Transverse colon (tissue), 4 donors: Measurements from ENCODE around the gene MARCKSL1.

Experiments
- CTCF ChIP-seq, 5 experiments: fragments of 200-600 bp in 3 of 5; fragments of 450-650 bp in 2 of 5; sonication (generic) in 3 of 5; IDR thresholded peaks; 1 replicate in 2 of 5; 2 replicates in 3 of 5; pipeline ENCODE4 v1.5.1; 2016 to 2017; ENCODE audit warnings: antibody characterized with exemption in 5 of 5, inconsistent platforms in 3 of 5, mild to moderate bottlenecking in 2 of 5, moderate library complexity in 1 of 5
- EP300 ChIP-seq: sonication (generic); formaldehyde crosslinking; IDR thresholded peaks from one replicate; pipeline ENCODE4 v1.6.1; 2017; ENCODE audit warnings: antibody characterized with exemption, low read depth
- POLR2AphosphoS5 ChIP-seq, 3 donors: sonication (generic); formaldehyde crosslinking; IDR thresholded peaks; one replicate each; pipeline ENCODE4 v1.6.1; 2016; ENCODE audit warnings: antibody characterized with exemption in 3 of 3

DNA sequence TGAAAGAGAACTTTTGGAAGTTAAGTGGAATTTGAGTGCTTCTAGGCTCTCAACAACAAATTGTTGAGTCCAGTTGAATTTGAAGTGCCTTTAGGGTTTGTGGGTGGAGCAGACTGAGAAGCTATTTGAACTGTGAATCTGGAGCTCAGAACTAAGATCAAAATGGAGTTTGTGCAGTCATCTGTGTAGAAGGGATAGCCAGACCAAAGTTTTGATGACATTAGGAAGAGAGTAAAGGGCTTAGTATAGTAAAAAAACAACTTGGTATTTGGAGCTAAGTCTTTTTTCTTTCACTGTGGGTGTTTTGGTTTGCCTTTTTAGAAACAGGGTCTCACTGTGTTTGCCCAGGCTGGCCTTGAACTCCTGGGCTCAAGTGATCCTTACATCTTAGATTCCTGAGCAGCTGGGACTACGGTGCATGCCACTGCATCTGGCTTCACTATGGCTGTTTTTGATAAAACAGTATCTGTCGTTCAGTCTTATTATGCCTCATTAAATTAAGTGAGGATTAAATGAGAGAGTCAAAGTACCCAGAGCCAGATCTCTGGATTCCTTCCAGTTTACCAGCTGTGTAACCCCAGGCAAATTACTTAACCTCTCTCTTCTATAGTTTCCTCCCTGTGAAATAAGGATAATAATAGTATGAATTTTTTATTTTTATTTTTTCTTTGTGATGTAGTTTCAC is 24.2 kb downstream of the MARCKSL1 start:
- TF ChIP-seq EP300 (no peak), CTCF (IDR thresholded peaks at IDR 0.05) (no peak), POLR2AphosphoS5 (IDR thresholded peaks at IDR 0.05) (no peak)
